GM19395 (cell line): Measurements from ENCODE around the gene USP17L24.
"Not testable (repeated sequence)": the region's sequence is repeated elsewhere in the genome, so short reads cannot be mapped to it uniquely, and the experiment has no call there.

Experiments
- ATAC-seq: cut with Tn5 transposase; IDR thresholded peaks from one replicate; pipeline ENCODE4 v1.9.1; 2021; ENCODE audit warnings: mild to moderate bottlenecking, moderate library complexity; ENCODE audit not compliant: unreplicated experiment

The USP17L24 gene, protein sequence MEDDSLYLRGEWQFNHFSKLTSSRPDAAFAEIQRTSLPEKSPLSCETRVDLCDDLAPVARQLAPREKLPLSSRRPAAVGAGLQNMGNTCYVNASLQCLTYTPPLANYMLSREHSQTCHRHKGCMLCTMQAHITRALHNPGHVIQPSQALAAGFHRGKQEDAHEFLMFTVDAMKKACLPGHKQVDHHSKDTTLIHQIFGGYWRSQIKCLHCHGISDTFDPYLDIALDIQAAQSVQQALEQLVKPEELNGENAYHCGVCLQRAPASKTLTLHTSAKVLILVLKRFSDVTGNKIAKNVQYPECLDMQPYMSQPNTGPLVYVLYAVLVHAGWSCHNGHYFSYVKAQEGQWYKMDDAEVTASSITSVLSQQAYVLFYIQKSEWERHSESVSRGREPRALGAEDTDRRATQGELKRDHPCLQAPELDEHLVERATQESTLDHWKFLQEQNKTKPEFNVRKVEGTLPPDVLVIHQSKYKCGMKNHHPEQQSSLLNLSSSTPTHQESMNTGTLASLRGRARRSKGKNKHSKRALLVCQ

GRCh38 chr4:9324865-9325264, at the start of gene USP17L24:
USP17L24 (plus strand) TSS chr4:9325165; CDS start chr4:9325165, 0 bp downstream.
- ATAC-seq, result not testable (repeated sequence)

GRCh38 chr4:9324191-9324590, 774 bp upstream of the USP17L24 start:
- ATAC-seq, result not testable (repeated sequence)

DNA sequence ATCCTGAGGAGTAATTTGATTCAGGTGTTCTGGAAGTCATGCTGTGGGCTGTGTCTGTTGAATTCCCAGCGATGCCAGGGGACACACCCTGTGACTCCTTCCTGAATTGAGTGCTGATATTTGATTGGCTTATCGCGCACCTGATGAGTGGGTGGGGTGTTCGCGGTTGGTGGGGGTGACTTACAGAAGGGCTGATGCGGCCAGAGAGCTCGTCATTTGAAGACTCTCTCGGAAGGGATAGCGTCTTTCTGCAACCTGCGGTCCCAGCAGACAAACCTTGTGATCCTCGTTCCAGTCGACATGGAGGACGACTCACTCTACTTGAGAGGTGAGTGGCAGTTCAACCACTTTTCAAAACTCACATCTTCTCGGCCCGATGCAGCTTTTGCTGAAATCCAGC, 4.6 kb downstream of the USP17L24 start, which contains the start of gene USP17L25:
Gene USP17L25 (plus strand): TSS at position 301 of the 400 bp plus-strand sequence. CDS start 0 bp downstream, at position 301.
- ATAC-seq, result not testable (repeated sequence)

- ATAC-seq, result not testable (repeated sequence)
Observed at GRCh38 chr4:9334358-9334757, 9.4 kb downstream of the USP17L24 start, which contains the start of gene USP17L26. USP17L26 (plus strand) TSS chr4:9334658; CDS start chr4:9334658, 0 bp downstream.

GRCh38 chr4:9339103-9339502, 14.1 kb downstream of the USP17L24 start, which contains the start of gene USP17L5:
USP17L5 (plus strand) TSS chr4:9339403; CDS start chr4:9339403, 0 bp downstream.
- ATAC-seq, result not testable (repeated sequence)

- ATAC-seq, result not testable (repeated sequence)
Observed at GRCh38 chr4:9343848-9344247, 18.9 kb downstream of the USP17L24 start, which contains the start of gene USP17L27. USP17L27 (plus strand) TSS chr4:9344148; CDS start chr4:9344148, 0 bp downstream.

- ATAC-seq, result not testable (repeated sequence)
Observed at GRCh38 chr4:9348593-9348992, 23.6 kb downstream of the USP17L24 start, which contains the start of gene USP17L28. USP17L28 (plus strand) TSS chr4:9348893; CDS start chr4:9348893, 0 bp downstream.

- ATAC-seq, result not testable (repeated sequence)
Observed at GRCh38 chr4:9350866-9351265, 25.9 kb downstream of the USP17L24 start.

- not testable (repeated sequence) for ATAC-seq
Observed at GRCh38 chr4:9353338-9353737, 28.4 kb downstream of the USP17L24 start, which contains the start of gene USP17L29. USP17L29 (plus strand) TSS chr4:9353638; CDS start chr4:9353638, 0 bp downstream.

GRCh38 chr4:9362829-9363228, 37.9 kb downstream of the USP17L24 start, which contains the start of gene USP17L30:
USP17L30 (plus strand) TSS chr4:9363129; CDS start chr4:9363129, 0 bp downstream.
- ATAC-seq, result not testable (repeated sequence)
